HEK293T (cell line): ENCODE data around the gene PBRM1.

Experiments
- ARNT ChIP-seq: fragments of 450-650 bp; IDR thresholded peaks from 2 replicates; pipeline ENCODE4 v1.6.1; 2017; ENCODE audit warnings: mild to moderate bottlenecking
- BHLHE40 ChIP-seq: fragments of 450-650 bp; IDR thresholded peaks from 2 replicates; pipeline ENCODE4 v1.6.1; 2016; ENCODE audit warnings: mild to moderate bottlenecking, moderate library complexity, borderline replicate concordance
- FOXK2 ChIP-seq: fragments of 450-650 bp; IDR thresholded peaks from 2 replicates; pipeline ENCODE4 v1.6.1; 2016; ENCODE audit warnings: mild to moderate bottlenecking
- TARDBP ChIP-seq: fragments of 450-650 bp; IDR thresholded peaks from 2 replicates; pipeline ENCODE4 v1.6.1; 2016

- no peak for TF ChIP-seq ARNT
- TF ChIP-seq FOXK2 = no peak
- TF ChIP-seq BHLHE40 = no peak
- no peak for TF ChIP-seq TARDBP
These were observed 149.1 kb downstream of the PBRM1 start, which contains the start of gene UQCC5 for GRCh38 chr3:52536369-52537164.
